NCI-H345 treated with DMSO at 0.1 percent for 48 hours (cell line): Measurements from ENCODE around the gene DDX49.
A peak's percentile ranks its signal among the peaks of the same experiment; 100 is the strongest.

Experiments used
- DNase-seq: peaks from one replicate; lab custom pipeline; 2025; ENCODE audit not compliant: unreplicated experiment; lab: John Stamatoyannopoulos, UW

Gene DDX49, protein sequence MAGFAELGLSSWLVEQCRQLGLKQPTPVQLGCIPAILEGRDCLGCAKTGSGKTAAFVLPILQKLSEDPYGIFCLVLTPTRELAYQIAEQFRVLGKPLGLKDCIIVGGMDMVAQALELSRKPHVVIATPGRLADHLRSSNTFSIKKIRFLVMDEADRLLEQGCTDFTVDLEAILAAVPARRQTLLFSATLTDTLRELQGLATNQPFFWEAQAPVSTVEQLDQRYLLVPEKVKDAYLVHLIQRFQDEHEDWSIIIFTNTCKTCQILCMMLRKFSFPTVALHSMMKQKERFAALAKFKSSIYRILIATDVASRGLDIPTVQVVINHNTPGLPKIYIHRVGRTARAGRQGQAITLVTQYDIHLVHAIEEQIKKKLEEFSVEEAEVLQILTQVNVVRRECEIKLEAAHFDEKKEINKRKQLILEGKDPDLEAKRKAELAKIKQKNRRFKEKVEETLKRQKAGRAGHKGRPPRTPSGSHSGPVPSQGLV

GRCh38 chr19:18919086-18919899 is at the start of gene DDX49, which contains the start of gene COPE:
Gene DDX49 (plus strand): TSS chr19:18919715. CDS start chr19:18919742, 27 bp downstream.
Gene COPE (minus strand): TSS chr19:18919387. CDS start chr19:18919348, 39 bp downstream.
- peak; percentile 92 for DNase-seq

DNA sequence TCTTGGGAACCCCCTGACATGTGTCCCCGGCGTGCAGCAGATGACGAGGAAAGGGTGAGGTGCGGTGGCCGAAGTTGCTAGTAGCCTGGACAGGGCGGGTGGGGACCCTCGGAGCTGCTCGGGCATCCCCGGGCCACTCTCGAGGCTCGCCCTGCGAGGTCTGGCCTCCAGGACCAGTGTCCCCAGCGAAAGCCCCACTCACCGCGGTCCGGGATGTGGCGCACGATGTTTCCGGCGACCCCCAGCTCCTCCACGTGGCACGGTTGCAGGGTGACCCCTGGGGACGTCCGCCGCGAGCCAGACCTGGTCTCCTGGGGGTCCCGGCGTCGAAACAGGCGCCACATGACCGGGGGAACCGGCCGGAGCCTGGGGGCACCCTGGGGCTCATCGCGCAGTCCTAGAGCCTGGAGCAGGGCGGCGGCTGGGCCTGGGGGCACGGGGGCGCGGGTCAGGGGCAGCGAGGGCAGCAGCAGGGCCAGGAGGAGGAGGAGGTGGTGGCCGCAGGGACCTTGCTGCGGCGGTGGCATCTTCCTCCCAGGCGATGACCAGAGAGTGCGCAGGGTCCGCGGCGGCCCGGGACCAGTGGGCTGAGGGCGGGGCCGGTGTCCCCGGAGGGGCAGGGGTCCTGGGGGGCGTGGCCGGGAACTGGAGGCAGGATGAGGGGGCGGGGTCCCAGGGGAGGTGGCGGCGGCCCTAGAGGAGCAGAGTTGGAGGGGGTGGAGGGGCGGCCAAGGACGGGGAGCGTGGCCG is 49.6 kb upstream of the DDX49 start:
- DNase-seq: no peak

GRCh38 chr19:18870531-18871172 is 48.9 kb upstream of the DDX49 start:
- no peak for DNase-seq

GRCh38 chr19:18871543-18871942 is 48.0 kb upstream of the DDX49 start:
- DNase-seq: no peak

DNA sequence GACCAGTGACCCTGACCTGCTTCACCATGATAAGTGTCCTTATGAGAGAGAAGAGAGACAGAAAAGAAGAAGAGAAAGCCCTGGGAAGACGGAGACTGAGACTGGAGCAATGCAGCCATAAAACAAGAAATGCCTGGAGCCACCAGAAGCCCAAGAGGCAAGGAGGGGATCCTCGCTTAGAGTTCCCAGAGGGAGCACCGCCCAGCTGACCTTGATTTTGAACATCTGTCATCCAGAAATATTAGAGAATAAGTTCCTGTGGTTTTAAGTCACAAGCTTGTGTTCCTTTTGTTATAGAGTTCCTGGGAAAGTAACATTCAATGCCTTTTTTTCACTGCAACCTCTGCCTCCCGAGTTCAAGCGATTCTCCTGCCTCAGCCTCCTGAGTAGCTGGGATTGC is 43.8 kb upstream of the DDX49 start:
- DNase-seq: no peak

GRCh38 chr19:18876865-18877264 is 42.6 kb upstream of the DDX49 start:
- DNase-seq: no peak

DNA sequence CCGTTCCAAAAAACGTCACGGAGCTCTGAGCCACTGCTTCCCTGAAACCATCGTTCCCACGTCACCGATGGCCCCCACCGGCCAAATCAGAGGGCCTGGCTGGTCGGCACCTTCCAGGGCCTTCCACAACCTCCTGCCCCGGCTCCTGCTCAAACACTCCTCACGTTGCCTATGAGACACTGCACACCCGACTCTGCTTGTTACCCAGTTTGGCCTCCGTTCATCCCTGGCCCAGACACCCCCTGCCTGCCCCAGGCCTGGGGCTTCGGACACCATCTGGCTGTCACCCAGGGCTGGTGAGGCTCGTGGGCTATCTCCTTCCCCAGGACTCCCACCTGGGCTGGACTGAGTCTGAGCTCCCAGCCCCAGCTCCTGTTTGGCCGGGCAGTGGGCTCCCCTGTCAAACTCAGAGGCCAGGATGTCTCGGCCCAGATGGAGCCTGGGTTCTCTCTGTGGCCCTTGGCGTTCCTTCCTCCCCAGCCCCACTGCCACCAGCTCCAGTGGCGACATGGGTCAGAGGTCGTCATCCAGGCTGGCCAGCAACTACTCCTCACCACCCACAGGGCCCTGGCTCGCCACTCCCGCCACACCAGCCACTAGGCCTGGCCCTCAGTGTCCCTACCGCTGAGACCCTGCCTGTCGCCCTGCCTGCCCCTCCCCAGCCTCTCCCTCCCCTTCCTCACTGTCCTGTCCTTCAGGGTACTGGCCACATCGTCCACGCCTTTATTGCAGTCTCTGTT is 41.3 kb upstream of the DDX49 start:
- no peak for DNase-seq

DNA sequence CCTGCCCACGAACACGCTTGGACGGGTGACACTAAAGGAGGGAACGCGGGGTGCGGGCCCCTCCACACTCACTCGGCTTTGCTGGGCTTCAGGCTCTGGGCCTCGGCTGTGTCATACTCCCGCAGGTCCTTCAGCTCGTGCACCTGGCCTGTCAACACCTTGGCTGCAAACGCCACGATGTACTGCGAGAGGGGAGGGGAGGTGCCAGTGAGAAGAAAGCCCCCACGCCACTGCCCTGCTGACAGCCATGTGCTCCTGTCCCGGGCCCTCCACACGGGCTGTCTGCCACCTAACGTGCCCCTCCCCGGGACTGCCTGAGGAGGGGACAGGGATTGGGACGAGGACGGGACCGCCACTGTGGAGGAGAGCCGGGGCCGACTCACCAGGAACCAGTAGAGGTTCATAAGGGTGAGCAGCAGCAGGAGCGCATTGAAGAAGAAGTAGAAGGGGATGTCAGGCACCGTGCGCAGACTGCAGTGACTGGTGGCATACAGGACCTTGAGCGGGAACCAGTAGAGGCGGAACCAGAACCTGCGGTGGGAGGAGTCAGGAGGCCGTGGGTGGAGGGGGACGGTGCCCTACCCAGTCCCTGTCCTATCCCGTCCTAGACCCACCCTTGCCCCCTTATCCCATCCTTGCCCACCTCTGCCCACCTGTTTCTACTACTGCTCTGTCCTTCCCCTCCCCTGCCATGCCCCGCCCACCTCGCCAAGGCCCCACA is 40.5 kb upstream of the DDX49 start:
- no peak for DNase-seq

GRCh38 chr19:18879579-18880373 is 39.7 kb upstream of the DDX49 start:
- no peak for DNase-seq

- DNase-seq: no peak
These were observed 38.0 kb upstream of the DDX49 start for GRCh38 chr19:18881491-18881890.

- DNase-seq: no peak
These were observed 35.8 kb upstream of the DDX49 start for GRCh38 chr19:18883526-18884304.

- no peak for DNase-seq
These were observed 32.5 kb upstream of the DDX49 start for GRCh38 chr19:18886972-18887371.

DNA sequence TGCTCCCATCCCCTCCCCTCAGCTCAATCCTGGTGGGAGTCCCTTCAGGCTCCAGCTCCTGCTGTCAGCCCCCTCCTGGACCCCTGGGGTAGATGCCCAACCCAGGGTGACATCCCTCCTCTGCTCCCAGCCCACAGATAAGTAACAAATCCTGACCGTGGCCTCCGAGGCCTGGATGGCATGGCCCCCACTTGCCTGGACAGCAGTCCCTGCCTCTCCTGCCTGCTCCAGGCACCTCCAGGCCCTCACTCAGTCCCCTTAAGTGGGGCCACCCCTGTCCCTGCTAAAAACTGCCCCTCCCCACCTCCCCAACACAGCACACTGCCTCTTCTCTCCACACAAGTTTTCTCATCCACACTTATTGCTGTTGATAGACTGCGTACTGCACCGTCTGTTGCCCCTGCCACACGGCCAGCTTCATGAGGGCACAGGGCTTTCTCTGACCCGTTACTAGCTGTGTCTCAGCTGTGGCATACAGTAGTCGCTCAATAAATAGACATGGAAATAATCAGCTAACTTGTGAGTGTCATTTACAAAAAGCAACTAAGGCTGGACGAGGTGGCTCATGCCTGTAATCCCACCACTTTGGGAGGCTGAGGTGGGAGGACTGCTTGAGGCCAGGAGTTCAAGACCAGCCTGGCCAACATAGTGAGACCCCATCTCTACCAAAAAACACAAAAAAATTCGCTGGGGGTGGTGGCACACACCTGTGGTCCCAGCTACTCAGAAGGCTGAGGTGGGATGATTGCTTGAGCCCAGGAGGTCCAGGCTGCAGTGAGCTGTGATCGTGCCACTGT is 29.4 kb upstream of the DDX49 start:
- DNase-seq: no peak

DNA sequence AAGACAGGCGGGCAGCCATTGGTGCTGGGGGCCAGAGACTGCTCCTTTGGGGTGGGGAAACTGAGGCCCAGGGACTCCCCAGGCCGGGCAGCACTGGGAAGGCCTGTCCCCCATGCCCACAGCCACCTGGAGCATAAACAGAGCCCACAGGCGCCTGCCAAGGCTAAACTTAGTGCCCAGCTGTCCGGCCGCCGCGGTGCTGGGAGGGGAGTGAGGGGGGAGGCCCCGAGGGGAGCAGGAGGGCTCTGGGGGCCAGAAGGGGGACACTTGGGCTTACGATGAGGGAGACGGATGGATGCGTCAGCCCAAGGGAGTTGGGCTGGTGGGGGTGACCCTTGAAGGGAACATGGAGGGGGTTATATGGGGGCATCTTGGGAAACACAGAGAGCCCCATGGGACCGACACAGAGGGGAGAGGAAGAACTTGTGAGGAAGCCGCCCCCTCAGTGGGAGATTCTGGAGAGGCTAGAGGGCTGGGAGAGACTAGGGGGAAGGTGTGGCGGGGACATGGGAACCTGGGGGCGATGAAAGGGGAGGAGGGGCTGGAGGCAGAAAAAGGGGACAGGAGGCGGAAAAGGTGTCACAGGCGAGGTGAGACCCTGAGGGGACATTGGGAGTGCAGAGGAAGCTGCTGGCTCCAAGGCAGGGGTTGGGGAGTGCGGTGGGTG is 25.8 kb upstream of the DDX49 start:
- no peak for DNase-seq

- no peak for DNase-seq
These were observed 25.1 kb upstream of the DDX49 start for GRCh38 chr19:18894254-18895037.
